H9 (cell line): Measurements from ENCODE around the gene TNFSF13B. TPM values are rescaled to one million over a fixed set of nuclear protein-coding genes. Genes with fewer than 3 reads are reported as not detected.

ENCODE experiments used
- DNase-seq: peaks from one replicate; pipeline ENCODE4 v3.0.0-alpha.2; 2017
- H2AFZ ChIP-seq: one replicate; pipeline ENCODE4 v1.6.1; 2013; ENCODE audit warnings: mild to moderate bottlenecking, low read length, control low read depth, moderate library complexity
- H2AK5ac ChIP-seq: 2 replicates; pipeline ENCODE4 v1.6.1; 2013; ENCODE audit warnings: low read length, control low read depth, mixed read lengths; ENCODE audit not compliant: insufficient read length
- H2BK120ac ChIP-seq: one replicate; pipeline ENCODE4 v1.6.1; 2013; ENCODE audit warnings: low read depth, mild to moderate bottlenecking, low read length, control low read depth, inconsistent platforms; ENCODE audit not compliant: poor library complexity, severe bottlenecking
- H2BK12ac ChIP-seq: 2 replicates; pipeline ENCODE4 v1.6.1; 2013; ENCODE audit warnings: low read length, control low read depth, mixed read lengths, low read depth; ENCODE audit not compliant: insufficient read length
- H2BK15ac ChIP-seq: 2 replicates; pipeline ENCODE4 v1.6.1; 2013; ENCODE audit warnings: low read depth, low read length, control low read depth
- H2BK20ac ChIP-seq: one replicate; pipeline ENCODE4 v1.6.1; 2013; ENCODE audit warnings: low read depth, mild to moderate bottlenecking, low read length, control low read depth, inconsistent platforms; ENCODE audit not compliant: poor library complexity, severe bottlenecking
- H2BK5ac ChIP-seq: 2 replicates; pipeline ENCODE4 v1.6.1; 2013; ENCODE audit warnings: low read length, control low read depth, mixed read lengths; ENCODE audit not compliant: insufficient read length
- H3K14ac ChIP-seq: 2 replicates; pipeline ENCODE4 v1.6.1; 2013; ENCODE audit warnings: low read length, control low read depth; ENCODE audit not compliant: insufficient read depth
- H3K18ac ChIP-seq: 2 replicates; pipeline ENCODE4 v1.6.1; 2013; ENCODE audit warnings: low read depth, mild to moderate bottlenecking, mixed read lengths, low read length, control low read depth; ENCODE audit not compliant: insufficient read length
- H3K23ac ChIP-seq: 2 replicates; pipeline ENCODE4 v1.6.1; 2013; ENCODE audit warnings: low read length, control low read depth, mixed read lengths, low read depth; ENCODE audit not compliant: insufficient read length
- H3K23me2 ChIP-seq: 2 replicates; pipeline ENCODE4 v1.6.1; 2013; ENCODE audit warnings: low read depth, mild to moderate bottlenecking, mixed read lengths, low read length, control low read depth; ENCODE audit not compliant: insufficient read length, poor library complexity, severe bottlenecking
- H3K27ac ChIP-seq: 2 replicates; pipeline ENCODE4 v1.5.1; 2013; ENCODE audit warnings: low read length, control low read depth, mixed read lengths, low read depth; ENCODE audit not compliant: insufficient read length
- H3K27me3 ChIP-seq: 2 replicates; pipeline ENCODE4 v1.6.1; 2013; ENCODE audit warnings: low read length, control low read depth, inconsistent platforms; ENCODE audit not compliant: insufficient read depth
- H3K4ac ChIP-seq: 2 replicates; pipeline ENCODE4 v1.6.1; 2013; ENCODE audit warnings: low read depth, mild to moderate bottlenecking, control low read depth, inconsistent platforms, low read length, moderate library complexity
- H3K4me1 ChIP-seq: 2 replicates; pipeline ENCODE4 v1.6.1; 2013; ENCODE audit warnings: low read length, control low read depth, inconsistent platforms; ENCODE audit not compliant: insufficient read depth
- H3K4me2 ChIP-seq: 2 replicates; pipeline ENCODE4 v1.6.1; 2013; ENCODE audit warnings: low read length, control low read depth, mixed read lengths; ENCODE audit not compliant: insufficient read length, insufficient read depth
- H3K56ac ChIP-seq: 2 replicates; pipeline ENCODE4 v1.6.1; 2013; ENCODE audit warnings: low read depth, mild to moderate bottlenecking, mixed read lengths, low read length, control low read depth; ENCODE audit not compliant: insufficient read length
- H3K79me1 ChIP-seq: 2 replicates; pipeline ENCODE4 v1.6.1; 2013; ENCODE audit warnings: low read depth, mild to moderate bottlenecking, moderate library complexity, low read length, control low read depth, inconsistent platforms; ENCODE audit not compliant: insufficient read depth, poor library complexity, severe bottlenecking
- H3K79me2 ChIP-seq: 2 replicates; pipeline ENCODE4 v1.6.1; 2013; ENCODE audit warnings: low read length, control low read depth, inconsistent platforms; ENCODE audit not compliant: insufficient read depth
- H3K9ac ChIP-seq: 2 replicates; pipeline ENCODE4 v1.6.1; 2013; ENCODE audit warnings: low read length, control low read depth, mixed read lengths; ENCODE audit not compliant: insufficient read length; ENCODE audit errors: extremely low read depth
- H3K9me3 ChIP-seq: one replicate; pipeline ENCODE4 v1.6.1; 2013; ENCODE audit warnings: low read depth, low read length, inconsistent platforms; ENCODE audit not compliant: control insufficient read depth
- H3T11ph ChIP-seq: one replicate; pipeline ENCODE4 v1.6.1; 2013; ENCODE audit warnings: mild to moderate bottlenecking, low read length, control low read depth, inconsistent platforms
- H4K20me1 ChIP-seq: one replicate; pipeline ENCODE4 v1.6.1; 2013; ENCODE audit not compliant: control insufficient read depth, insufficient read length, insufficient read depth
- H4K5ac ChIP-seq: 2 replicates; pipeline ENCODE4 v1.6.1; 2013; ENCODE audit warnings: low read depth, mild to moderate bottlenecking, mixed read lengths, low read length, control low read depth; ENCODE audit not compliant: insufficient read length
- H4K8ac ChIP-seq: replicated peaks from 2 replicates; pipeline ENCODE4 v1.6.1; 2013; ENCODE audit warnings: low read length, control low read depth, mixed read lengths, low read depth; ENCODE audit not compliant: insufficient read length
- H4K91ac ChIP-seq: 2 replicates; pipeline ENCODE4 v1.6.1; 2013; ENCODE audit warnings: low read depth, mild to moderate bottlenecking, moderate library complexity, mixed read lengths, low read length, control low read depth; ENCODE audit not compliant: insufficient read length
- H3K27ac Mint-ChIP-seq, 3 experiments: 2 replicates in 2 of 3; 3 replicates in 1 of 3; pipeline ENCODE4 v1.8.0; 2020 to 2021; ENCODE audit warnings: mixed read lengths in 3 of 3, mild to moderate bottlenecking in 1 of 3, moderate library complexity in 1 of 3
- H3K27me3 Mint-ChIP-seq: 2 replicates; pipeline ENCODE4 v1.8.0; 2021; ENCODE audit warnings: low read depth, mild to moderate bottlenecking, moderate library complexity, mixed read lengths
- H3K36me3 Mint-ChIP-seq, 3 experiments: 2 replicates in 2 of 3; 3 replicates in 1 of 3; pipeline ENCODE4 v1.8.0; 2020 to 2021; ENCODE audit warnings: low read depth in 3 of 3, mixed read lengths in 3 of 3; ENCODE audit not compliant: insufficient read depth in 1 of 3
- H3K4me1 Mint-ChIP-seq, 2 experiments: 2 replicates each; pipeline ENCODE4 v1.8.0; 2020; ENCODE audit warnings: mixed read lengths in 2 of 2
- H3K4me3 Mint-ChIP-seq, 2 experiments: 2 replicates in 1 of 2; 3 replicates in 1 of 2; pipeline ENCODE4 v1.8.0; 2020 to 2021; ENCODE audit warnings: mild to moderate bottlenecking in 2 of 2, mixed read lengths in 2 of 2, moderate library complexity in 1 of 2
- H3K9me3 Mint-ChIP-seq, 2 experiments: 2 replicates in 1 of 2; 3 replicates in 1 of 2; pipeline ENCODE4 v1.8.0; 2020; ENCODE audit warnings: mild to moderate bottlenecking in 2 of 2, mixed read lengths in 2 of 2, moderate library complexity in 1 of 2
- CTCF ChIP-seq: fragments of 200-600 bp; sonication (generic); conservative IDR thresholded peaks from 3 replicates; pipeline ENCODE4 v1.8.0; 2021; ENCODE audit warnings: antibody characterized with exemption, mild to moderate bottlenecking
- WGBS: extraction: QIAGEN DNeasy Blood & Tissue Kit; methylation state at CpG from one replicate; pipeline ENCODE4 v1.1.7; 2013; ENCODE audit warnings: missing lambda C conversion rate, low lambda C conversion rate, mixed read lengths; ENCODE audit not compliant: insufficient read length; ENCODE audit errors: extremely low coverage; 5-methylcytosine and 5-hydroxymethylcytosine counted together
- total RNA-seq: library from RNA; stranded (reverse); gene quantifications from 2 replicates; pipeline ENCODE4 v1.2.1, GENCODE V29; 2021

The TNFSF13B gene
- total RNA-seq, 1 experiment from 2014 or later = 0.31 TPM

DNA sequence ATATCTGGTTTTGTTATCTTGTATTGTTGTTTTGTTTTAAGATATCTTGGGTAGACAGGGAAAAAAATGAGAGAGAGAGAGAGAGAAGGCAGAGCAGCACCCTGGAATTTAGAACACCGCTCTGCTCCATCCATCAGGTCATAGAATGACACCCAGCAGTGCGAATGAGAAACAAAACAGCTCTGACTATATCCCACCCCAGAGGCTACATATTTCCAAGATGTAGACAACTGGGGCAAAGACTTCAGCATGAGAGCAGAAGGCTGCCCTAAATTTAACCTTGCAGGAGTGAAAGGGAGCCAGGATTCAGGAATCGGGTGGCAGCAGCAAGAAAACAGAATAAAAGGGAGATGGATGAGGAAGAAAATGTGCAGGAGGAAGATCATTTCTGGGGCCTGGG, 46.5 kb downstream of the TNFSF13B start:
- Histone ChIP-seq H3K9me3 (no peaks in the 10 kb centered on the region), H3K4me1 (no peaks in the 10 kb centered on the region), H2BK12ac (no peak overlapping the region), H2BK20ac (no peak overlapping the region), H3K18ac (no peak overlapping the region), H3K4me2 (no peak overlapping the region), H4K20me1 (no peaks in the 10 kb centered on the region), H4K8ac (no peak overlapping the region), H3K27me3 (no peaks in the 10 kb centered on the region), H3K23ac (no peak overlapping the region), H3K23me2 (no peaks in the 10 kb centered on the region), H2BK15ac (no peak overlapping the region), H2BK5ac (no peak overlapping the region), H3T11ph (no peak overlapping the region), H2BK120ac (no peak overlapping the region), H3K56ac (no peak overlapping the region), H4K91ac (no peak overlapping the region), H3K9ac (no peak overlapping the region), H3K4ac (no peak overlapping the region), H3K27ac (no peak overlapping the region), H2AK5ac (no peak overlapping the region), H4K5ac (no peak overlapping the region), H3K79me2 (no peaks in the 10 kb centered on the region), H2AFZ (no peak overlapping the region), H3K79me1 (no peaks in the 10 kb centered on the region), H3K14ac (no peak overlapping the region; the same call in 1 of the 2 replicates)
- H3K4me1 Mint-ChIP-seq = peaks cover 0 to 4% of the 10 kb centered on the region in 2 experiments; a peak in 2 of 4 replicates
- no peak overlapping the region for H3K27ac Mint-ChIP-seq
- H3K27me3 Mint-ChIP-seq = no peaks in the 10 kb centered on the region
- no peak for DNase-seq
- TF ChIP-seq CTCF = no peak
- no peaks in the 10 kb centered on the region for H3K9me3 Mint-ChIP-seq
- H3K4me3 Mint-ChIP-seq = no peak overlapping the region
- H3K36me3 Mint-ChIP-seq = peaks cover 0 to 4% (median 0%) of the 10 kb centered on the region in 3 experiments; a peak in 1 of 7 replicates
- WGBS = no CpG with 5 or more reads among the region's 3 CpGs
